Measurements from ENCODE around the gene ATL2.
"Not testable (repeated sequence)": the region's sequence is repeated elsewhere in the genome, so short reads cannot be mapped to it uniquely, and the experiment has no call there.

The ATL2 gene

DNA sequence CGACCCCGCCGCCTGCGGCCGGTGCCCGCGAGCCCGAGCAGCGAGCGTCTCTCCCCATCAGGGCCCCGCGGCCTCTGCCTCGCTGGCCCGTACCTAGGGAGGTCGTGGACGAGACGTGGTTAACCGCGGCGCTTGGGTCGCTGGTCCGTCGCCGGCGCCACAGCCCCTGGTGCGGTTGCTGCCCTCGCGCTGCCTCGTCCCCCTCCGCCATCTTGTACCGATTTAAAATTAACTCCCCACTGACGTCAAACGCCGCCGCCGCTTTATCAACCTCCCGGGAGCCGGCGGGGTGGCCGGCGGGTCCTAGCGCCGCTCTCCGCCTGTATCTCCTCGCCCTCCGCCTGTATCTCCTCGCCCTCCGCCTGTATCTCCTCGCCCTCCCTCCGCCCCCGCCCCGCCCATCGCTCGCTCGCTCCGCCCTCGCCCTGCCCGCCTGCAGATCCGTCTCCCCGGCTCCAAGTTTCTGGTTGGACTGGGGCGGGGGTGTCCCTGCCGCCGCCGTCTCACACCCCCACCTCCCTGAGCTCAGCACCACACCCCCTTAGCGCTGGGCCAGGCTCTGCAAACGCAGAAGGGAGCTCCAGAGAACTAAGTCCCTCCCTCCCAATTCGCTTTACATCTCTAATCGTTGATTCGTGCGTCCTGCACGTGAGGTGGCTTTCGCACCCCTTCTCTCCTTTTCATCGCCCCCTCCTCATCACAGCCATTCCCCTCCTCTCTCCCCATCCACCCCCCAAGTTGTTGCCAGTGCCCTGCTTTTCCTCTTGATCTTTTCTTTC, at the start of gene ATL2:
Gene ATL2 (minus strand): TSS at position 224 of the 779 bp plus-strand sequence. CDS start 13 bp downstream, at position 211.
- DNase-seq (ENCODE audit: low spot score), result peak; percentile 97

DNA sequence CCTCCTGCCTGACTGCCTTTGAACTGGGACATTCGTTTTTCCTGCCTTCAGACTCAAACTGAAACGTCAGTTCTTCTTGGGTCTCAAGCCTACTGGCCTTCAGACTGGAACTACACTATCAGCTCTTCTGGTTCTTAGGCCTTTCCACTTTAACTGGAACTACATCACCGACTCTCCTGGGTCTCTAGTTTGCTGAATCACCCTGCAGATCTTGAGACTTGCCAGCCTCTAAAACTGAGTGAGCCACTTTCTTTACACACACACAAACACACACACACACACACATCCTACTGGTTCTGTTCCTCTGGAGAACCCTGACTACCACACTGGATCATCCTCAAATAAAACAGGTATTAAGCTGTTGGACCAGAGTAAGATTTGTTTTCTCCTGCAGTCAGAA, 46.7 kb upstream of the ATL2 start:
- no peak for DNase-seq (ENCODE audit: low spot score)

DNA sequence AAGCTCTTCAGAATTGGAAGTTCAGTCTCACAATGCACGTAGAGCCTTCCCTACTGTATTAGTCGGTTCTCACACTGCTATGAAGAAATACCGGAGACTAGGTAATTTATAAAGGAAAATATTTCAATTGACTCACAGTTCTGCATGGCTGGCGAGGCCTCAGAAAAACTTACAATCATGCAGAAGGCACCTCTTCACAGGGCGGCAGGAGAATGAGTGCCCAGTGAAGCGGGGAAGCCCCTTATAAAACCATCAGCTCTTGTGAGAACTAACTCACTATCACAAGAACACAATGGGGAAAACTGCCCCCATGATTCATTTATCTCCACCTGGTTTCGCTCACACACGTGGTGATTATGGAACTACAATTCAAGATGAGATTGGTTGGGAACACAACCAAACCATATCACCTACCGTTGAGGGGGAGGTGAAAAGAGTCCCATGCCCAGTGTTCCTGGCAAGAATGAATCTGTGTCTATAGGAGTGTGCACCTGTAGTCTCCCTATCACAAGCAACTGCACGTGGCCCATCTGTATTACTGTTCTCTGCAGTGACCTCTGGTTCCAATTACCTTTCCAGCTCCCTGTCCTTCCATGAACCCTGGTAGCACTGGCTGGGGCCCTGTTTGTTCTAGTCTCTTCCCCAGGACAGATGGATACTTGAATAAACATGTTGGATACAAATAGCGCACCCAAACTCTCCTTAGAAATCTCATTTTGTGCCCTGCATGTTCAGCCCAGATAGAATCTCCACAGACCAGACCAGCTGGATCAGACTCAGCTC, 44.4 kb upstream of the ATL2 start:
- peak; percentile 97 for DNase-seq (ENCODE audit: low spot score)

DNA sequence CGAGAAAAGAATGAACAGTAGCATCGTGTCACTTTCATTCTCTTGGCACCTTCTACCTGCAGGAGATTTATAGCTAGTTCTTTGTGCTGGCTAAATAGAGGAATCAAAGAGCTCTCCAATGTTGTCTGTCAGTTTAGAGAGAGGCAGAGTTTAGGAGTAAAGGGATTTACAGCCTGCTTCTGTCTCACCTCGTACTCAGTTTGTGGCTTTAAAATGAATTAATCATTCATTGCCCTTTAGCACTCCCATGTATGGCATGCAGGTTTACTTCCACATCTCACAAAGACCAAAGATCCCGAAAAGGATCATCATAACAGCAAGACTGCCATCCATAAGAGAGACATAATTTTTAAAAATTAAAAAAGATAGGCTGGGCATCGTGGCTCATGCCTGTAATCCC, 42.4 kb upstream of the ATL2 start:
- peak; percentile 45 for DNase-seq (ENCODE audit: low spot score)

DNA sequence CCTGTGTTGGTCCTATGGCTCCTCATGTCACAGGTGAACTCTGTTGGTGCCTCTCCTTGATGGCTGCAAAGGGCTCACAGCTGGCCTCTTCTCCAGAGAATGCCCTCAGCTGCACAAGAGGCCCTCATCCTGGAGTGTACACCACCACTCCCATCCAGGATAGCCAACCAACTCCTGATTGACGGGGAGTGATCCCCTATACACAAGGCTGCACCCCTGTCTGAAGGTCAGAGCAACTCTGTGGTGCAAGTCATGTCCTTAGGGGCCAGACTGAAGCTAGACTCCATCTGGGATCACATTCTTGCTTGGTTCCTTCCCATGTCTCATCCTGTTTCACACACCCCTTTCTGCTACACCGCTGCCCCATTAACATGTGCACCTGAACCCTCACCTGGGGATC, 41.7 kb upstream of the ATL2 start:
- no peak for DNase-seq (ENCODE audit: low spot score)

DNA sequence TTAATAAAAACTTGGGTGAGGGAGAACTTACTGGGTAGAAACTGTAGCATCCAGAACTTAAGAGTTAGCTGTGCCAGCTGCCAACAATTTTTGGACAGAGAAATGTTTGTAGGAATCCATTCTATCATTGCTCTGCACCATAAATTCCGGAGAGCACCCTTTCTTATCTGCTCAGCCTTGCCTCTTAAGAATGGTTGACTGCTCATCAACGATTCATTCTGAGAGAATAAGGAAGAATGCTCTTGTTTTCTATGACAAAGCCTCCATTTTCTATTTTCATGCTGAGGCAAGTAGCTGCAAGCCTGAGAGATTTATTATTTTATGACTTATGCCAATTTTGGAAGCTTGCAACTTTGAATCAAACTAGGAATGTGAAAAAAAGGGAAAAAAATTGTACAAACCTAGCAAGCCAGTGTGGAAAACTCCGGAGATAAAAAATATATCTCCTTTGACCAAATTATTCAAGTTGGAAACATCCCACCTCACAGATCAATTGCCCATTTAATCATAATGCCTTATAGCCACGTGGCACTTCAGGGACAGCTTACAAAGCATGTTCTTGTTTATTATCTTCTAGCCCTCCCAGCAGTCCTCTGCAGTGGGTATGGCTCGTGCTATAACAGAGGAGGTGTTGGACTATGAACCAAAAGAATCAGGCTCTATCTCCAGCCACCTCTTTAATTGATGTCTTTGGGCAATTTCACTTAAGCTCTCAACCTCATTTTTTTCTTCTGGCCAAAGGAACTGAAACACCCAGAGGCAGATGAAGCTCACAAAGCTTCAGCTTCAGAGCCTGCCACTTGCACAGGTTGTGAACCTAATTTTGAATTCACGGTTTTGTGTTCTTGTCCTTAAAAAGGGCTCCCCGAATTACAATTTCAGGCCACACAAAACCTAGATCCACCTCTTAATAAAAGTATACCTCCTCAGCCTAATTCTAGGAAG, 40.9 kb upstream of the ATL2 start:
- peak; percentile 67 for DNase-seq (ENCODE audit: low spot score)

DNA sequence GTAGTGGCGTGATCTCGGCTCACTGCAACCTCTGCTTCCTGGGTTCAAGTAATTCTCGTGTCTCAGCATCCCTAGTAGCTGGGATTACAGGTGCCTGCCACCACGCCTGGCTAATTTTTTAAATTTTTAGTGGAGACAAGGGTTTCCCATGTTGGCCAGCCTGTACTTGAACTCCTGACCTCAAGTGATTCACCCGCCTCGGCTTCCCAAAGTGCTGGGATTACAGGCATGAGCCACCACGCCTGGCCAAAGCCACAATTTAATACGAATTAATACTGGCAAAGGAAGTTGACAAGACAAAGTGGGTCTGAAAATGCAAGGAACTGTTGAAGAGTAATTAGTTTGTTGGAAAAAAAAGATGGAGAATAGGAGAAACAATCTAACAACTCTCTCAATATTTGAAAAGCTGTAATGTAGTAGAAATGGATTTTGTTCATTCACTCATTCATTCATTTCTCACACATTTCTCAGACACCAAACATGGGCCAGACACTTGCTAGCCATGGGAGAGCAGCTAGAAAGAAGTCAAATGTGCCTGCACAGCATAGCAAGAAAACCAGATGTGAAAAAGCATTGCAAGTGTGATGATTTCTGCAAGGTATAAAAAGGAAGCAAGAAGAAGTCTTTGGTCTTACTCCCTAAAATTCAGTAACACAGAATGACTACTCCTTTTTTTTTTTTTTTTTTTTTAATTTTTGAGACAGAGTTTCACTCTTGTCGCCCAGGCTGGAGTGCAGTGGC, 39.4 kb upstream of the ATL2 start:
- DNase-seq (ENCODE audit: low spot score), result peak; percentile 11

DNA sequence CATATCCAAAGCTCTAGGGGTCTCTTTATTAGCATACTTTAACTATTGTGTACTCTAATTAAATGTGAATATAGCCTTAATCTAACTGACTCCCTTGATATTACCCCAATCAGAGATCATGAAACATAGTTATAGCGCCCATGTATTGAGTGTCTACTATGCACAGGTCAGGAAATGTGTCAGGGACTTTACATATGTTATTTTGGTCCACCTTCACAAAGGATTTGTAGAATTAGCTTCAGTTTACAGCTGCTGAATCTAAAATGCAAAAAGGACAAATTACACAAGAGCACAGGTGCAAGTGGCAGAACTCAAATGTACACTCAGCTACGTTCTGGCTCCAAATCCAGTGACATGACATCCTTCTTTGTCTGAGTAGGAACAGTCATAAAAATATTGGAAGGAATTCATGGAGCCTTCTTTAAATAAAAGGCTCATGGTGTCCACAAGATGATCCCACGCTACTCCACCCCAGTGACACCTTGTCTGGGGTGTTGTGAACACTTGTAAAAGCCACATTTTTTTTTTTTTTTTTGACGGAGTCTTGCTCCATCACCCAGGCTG, 38.7 kb upstream of the ATL2 start:
- DNase-seq (ENCODE audit: low spot score), result no peak

DNA sequence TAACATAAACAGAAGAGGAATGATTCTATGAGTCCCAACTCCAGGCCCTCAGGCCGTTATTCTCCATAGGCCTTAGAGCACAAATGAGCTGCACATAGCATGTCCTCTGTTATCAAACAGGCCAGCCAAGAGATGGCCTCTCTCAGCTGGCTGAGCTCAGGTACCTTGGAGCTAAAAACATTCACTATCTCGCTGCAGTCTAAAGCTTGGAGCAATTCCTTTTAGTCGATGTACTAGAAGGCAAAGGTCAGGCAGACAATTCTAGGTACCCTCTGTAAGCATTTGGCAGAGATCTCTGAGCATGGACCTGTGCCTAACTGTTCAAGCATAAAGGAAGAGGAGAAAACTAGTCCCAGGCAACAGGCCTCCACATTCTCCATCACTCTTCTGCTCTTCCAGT, 38.0 kb upstream of the ATL2 start:
- DNase-seq (ENCODE audit: low spot score), result no peak

DNA sequence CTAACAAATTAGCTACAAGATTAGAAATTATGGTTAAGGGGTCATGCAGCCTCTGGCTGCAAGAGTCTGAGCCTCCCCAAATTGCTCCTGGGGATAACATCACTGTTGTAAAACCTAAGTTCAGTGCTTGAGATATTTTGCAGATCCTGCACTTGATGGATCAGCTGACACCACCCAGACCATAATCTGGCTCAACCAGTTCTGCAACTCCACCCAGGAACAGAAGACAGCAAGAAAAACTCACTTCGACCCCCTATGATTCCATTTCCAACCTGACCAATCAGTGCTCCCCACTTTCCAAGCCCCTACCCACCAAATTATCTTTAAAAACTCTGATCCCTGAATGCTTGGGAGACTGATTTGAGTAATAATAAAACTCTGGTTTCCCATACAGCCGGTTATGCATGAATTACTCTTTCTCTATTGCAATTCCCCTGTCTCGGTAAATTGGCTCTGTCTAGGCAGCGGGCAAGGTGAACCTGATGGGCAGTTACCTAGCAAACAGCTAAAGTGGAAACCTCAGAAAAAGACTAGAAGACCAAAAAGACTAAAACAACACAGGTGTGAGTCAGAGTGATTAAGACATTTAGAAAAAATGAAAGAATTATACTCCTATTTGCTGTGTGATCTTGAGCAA, 35.3 kb upstream of the ATL2 start:
- not testable (repeated sequence) for DNase-seq (ENCODE audit: low spot score)

DNA sequence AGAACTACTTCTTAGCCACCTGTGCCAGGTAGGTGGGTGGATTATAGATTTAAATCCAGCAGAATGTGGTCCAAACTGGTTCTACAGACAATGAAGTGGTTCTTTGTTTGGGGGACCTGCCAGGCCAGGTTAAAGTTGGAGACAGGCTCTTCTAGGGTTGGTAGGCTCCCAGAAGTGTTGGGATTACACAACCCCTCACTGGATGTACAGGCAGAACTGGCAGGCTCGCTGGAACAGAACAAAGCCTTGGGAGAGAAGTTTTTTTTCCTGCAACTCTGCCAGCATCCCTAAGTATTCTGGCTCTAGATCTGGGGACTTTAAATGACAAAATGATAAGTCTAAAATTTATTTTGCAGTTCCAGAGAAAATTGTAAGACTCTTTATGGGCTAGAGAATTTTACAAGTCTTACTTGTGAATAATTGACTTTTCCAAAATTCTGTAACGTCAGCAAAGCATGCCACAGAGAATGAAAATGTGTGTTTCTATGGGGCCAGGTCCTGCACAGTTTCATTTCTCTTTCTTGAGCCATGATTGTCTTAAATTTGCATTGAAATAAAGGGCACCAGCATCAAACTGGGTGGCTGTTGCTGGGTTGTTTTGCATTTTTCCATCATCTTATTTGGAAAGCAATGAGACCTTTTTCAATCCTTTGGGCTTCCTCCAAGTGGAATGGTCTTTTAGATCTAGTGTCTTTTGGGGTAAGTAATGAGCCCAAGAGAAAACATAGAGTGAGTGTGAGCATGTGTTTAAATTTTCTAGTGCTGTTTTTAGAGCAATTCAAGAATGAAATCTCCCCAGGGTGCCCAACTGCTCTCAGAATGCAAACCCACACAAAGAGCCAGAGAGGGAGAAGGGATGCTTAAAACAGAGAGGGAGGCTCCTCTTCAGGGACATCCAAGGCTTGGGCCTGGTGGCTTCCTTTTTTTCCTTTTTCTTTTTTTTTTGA, 32.4 kb upstream of the ATL2 start:
- DNase-seq (ENCODE audit: low spot score), result no peak

DNA sequence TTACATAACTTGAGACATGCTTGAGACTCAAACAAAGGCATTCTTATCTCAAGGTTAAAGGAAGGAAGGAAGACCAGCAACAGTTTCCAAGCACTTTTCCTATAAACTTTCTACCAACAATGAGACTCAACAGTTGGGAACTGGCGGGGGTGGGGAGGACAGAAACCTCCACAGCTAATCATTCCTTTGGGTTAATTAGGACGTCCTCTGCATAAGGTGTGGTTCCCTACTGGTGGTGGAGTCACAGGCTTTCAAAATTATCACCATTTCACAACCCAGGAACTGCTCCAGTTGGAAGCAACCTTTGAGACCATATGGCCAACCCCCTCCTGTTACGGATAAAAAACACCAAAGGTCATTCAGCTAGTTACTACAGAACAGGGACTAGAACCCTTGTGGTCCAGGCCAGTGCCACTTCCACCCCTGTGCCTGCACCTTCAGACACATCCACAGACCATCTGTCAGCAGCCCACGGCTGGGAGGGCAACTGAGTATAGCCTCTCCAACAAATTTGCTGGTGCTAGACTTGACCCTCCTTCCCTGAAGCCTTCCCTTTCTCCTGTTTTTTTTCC, 30.1 kb upstream of the ATL2 start:
- no peak for DNase-seq (ENCODE audit: low spot score)

DNA sequence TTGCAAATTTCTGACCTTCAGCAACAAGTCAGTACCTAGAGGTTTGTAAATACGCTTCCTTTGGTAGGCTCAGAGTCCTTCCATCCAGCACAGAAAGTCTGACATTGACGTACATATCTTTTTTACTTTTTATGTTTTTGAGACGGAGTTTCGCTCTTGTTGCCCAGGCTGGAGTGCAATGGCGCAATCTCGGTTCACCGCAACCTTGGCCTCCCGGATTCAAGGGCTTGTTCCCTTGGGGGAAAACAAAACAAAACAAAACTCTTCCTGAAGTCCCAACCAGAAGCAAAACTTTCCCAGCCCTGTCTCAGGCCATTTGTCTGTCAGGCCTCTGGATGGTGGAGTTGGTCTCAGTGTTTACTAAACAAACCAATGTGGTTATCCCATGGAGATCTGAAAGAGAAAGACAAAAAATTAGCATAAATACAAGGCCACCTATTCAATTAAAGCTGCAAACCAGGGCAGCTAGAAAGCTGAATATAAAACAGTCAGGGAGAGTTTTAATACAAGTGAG, 29.6 kb upstream of the ATL2 start:
- DNase-seq (ENCODE audit: low spot score), result no peak

DNA sequence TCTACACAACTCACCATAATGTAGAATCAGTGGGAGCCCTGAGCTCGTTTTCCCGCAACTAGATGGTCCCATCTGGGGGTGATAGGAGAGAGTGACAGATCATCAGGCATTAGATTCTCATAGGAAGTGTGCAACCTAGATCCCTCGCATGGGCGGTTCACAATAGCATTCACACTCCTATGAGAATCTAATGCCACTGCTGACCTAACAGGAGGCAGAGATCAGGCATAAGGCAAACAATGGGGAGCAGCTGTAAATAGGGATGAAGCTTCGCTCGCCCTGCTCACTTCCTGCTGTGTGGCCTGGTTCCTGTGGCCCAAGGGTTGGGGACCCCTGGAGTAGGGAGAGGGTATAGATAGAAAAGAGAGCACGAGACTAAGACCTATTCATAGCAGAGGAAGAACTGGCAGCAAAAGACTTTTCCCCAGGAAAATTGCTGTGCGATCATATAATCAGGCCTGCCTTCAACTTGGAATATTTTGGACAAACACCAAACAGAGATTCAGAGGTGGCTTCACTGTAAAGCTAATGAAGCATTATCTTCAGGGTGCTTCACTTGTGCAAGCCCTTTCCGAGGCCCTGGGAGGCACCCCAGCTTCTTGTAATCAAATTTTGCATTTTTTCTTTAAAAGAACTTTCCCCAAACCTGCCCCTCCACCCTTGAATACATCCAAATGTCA, 29.0 kb upstream of the ATL2 start:
- DNase-seq (ENCODE audit: low spot score), result no peak

DNA sequence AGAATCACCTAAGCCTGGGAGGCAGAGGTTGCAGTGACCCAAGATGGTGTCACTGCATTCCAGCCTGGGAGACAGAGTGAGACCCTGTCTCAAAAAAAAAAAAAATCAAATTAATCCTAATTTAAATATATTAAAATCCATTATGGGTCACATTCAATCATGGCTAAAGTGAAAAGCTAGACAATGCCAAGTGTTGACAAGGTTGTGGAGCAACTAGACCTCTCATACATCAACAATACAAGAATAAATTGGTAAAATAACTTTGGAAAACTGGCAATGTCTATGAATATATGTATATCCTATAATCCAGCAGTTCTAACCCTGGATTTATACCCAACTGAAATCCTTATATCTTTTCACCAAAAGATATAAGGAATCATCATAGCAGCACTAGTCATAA, 23.4 kb upstream of the ATL2 start:
- DNase-seq (ENCODE audit: low spot score), result no peak

DNA sequence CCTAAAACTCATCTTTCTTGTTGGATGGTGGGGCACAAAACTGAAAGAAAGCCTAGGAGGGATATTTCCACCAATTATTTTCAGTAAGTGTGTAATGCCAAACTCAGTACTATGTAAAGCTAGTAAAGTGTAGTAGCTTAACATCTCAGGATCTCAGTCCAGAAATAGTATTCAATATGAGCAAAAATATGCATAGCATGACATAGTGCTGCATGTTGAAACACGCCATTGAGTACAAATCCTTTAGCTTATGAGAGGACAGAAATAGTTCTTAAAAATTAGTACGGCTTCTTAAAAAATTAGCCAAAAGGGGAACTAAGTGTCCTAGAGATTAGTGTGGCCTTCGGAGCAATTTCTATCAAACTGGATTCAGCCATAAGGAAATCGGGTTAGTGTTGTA, 21.7 kb upstream of the ATL2 start:
- no peak for DNase-seq (ENCODE audit: low spot score)

DNA sequence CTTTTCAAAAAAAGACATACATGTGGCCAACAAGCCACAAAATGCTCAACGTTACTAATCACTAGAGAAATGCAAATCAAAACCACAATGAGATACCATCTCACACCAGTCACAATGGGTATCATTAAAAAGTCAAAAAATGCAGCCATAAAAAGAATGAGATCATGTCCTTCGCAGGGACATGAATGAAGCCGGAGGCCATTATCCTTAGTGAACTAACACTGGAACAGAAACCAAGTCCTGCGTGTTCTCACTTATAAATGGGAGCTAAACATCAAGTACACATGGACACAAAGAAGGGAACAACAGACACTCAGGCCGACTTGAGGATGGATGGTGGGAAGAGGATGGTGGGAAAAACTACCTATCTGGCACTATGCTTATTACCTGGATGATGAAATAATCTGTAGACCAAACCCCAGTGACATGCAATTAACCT, 17.8 kb upstream of the ATL2 start:
- peak; percentile 86 for DNase-seq (ENCODE audit: low spot score)

DNA sequence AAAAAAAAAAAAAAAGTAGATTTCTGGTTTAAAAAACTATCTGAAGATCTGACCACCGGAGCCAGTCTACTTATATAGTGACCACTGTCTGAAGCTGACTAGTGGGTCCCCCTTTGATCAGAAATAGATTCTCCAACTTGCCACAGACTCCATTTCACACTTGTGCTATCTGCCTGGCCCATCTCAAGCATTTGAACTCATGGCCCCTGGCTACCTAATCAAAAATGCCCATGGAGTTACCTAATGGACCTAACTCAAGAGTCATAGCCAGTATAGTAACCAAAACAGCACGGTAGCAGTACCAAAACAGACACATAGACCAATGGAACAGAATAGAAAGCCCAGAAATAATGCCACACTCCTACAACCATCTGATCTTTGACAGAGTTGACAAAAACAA, 17.0 kb upstream of the ATL2 start:
- peak; percentile 26 for DNase-seq (ENCODE audit: low spot score)

Measured in kidney tubule cell (primary cell).